ENCODE measurements around the gene SLC4A1. TPM values are rescaled to one million over a fixed set of nuclear protein-coding genes. Genes with fewer than 3 reads are reported as not detected.

The SLC4A1 gene
- total and polyA plus RNA-seq, 12 donors = 0.06 to 2.4 (median 0.52) TPM; not detected in 1

GRCh38 chr17:44297975-44298374, 30.0 kb upstream of the SLC4A1 start:
- no peak for TF ChIP-seq CTCF (IDR thresholded peaks at IDR 0.05)

GRCh38 chr17:44293509-44294226, 25.7 kb upstream of the SLC4A1 start:
- Histone ChIP-seq H3K36me3 (no peaks in the 10 kb centered on the region), H3K27ac (no peak overlapping the region), H3K9me3 (no peaks in the 10 kb centered on the region), H3K27me3 (peaks cover 0 to 9% (median 0%) of the 10 kb centered on the region in 7 donors), H3K4me1 (no peaks in the 10 kb centered on the region), H3K4me3 (no peak overlapping the region)
- 81 to 84% methylated on average over 9 of the region's 9 CpGs for WGBS, 2 donors
- DNase-seq = no peak
- intact Hi-C loops (cut with DNase I) = no loop called here
- TF ChIP-seq CTCF (IDR thresholded peaks at IDR 0.05) = no peak
- ATAC-seq = no peak

More at GRCh38 chr17:44297975-44298374, 30.0 kb upstream of the SLC4A1 start:
- 79 to 81% methylated on average over 3 of the region's 3 CpGs for WGBS, 2 donors
- DNase-seq = no peak
- H3K4me3 ChIP-seq = no peak overlapping the region
- no peaks in the 10 kb centered on the region for H3K9me3 ChIP-seq
- no peaks in the 10 kb centered on the region for H3K36me3 ChIP-seq
- H3K27me3 ChIP-seq = peaks cover 0 to 25% (median 0%) of the 10 kb centered on the region in 7 donors
- no peak overlapping the region for H3K27ac ChIP-seq
- no peaks in the 10 kb centered on the region for H3K4me1 ChIP-seq
- ATAC-seq = no peak
- intact Hi-C loops (cut with DNase I) = no loop called here

GRCh38 chr17:44287651-44288050, 19.7 kb upstream of the SLC4A1 start:
- no peaks in the 10 kb centered on the region for H3K4me1 ChIP-seq
- H3K36me3 ChIP-seq = no peaks in the 10 kb centered on the region
- ATAC-seq = no peak
- WGBS, 2 donors = 70 to 80% methylated on average over 8 of the region's 8 CpGs
- H3K27me3 ChIP-seq = no peaks in the 10 kb centered on the region
- TF ChIP-seq CTCF (IDR thresholded peaks at IDR 0.05) = no peak
- no peak for DNase-seq
- no peak overlapping the region for H3K27ac ChIP-seq
- intact Hi-C loops (cut with DNase I) = no loop called here
- no peaks in the 10 kb centered on the region for H3K9me3 ChIP-seq
- H3K4me3 ChIP-seq = no peak overlapping the region

- DNase-seq = no peak
- TF ChIP-seq CTCF (IDR thresholded peaks at IDR 0.05) = no peak
- Histone ChIP-seq H3K4me3 (no peak overlapping the region), H3K36me3 (no peaks in the 10 kb centered on the region), H3K27ac (no peak overlapping the region), H3K27me3 (no peaks in the 10 kb centered on the region), H3K4me1 (peaks cover 5 to 18% (median 16%) of the 10 kb centered on the region in 9 donors), H3K9me3 (no peaks in the 10 kb centered on the region)
- ATAC-seq = no peak
- intact Hi-C loops (cut with DNase I) = loop anchor here in 2 of 10 donors (5.0 kb wide), 1 partner anchor 38 kb away; the partner anchor contains the start of gene SLC25A39 (in 2 of the 2)
- WGBS, 2 donors = 93 to 96% methylated on average over 4 of the region's 4 CpGs
Observed at GRCh38 chr17:44284024-44284400, 16.1 kb upstream of the SLC4A1 start.

Data from heart right ventricle (tissue), 16 donors.